Measurements from ENCODE around the gene EYS.
"Not testable (repeated sequence)": the region's sequence is repeated elsewhere in the genome, so short reads cannot be mapped to it uniquely, and the experiment has no call there.

Gene EYS

DNA sequence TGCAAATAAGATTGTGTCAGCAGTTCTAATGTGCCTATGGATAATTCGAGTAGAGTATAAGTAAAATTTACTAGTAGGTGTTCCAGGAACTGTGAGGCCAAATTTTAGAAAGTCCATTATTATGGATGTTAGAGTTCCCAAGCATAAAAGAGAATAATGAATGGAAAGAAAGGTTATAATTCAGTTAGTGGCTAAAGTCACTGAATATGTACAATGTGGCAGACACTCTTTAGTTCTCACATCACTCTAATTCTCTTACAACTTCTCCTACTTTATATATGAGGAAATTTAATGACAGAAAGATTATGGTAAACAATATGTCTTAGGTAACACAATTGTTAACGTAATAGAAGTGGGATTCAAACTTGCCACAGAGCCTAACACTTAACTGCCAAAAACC lies 75.3 kb downstream of the EYS start:
- DNase-seq, result no peak

DNA sequence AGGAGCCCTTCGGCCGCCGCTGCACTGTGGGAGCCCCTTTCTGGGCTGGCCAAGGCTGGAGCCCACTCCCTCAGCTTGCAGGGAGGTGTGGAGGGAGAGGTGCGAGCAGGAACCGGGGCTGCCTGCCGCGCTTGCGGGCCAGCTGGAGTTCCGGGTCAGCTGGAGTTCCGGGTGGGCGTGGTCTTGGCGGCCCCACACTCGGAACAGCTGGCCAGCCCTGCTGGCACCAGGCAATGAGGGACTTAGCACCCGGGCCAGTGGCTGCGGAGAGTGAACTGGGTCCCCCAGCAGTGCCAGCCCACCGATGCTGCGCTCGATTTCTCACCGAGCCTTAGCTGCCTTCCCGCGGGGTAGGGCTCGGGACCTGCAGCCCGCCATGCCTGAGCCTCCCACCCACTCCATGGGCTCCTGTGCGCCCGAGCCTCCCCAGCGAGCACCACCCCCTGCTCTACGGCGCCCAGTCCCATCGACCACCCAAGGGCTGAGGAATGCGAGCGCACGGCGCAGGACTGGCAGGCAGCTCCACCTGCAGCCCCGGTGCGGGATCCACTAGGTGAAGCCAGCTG lies 79.5 kb downstream of the EYS start:
- not testable (repeated sequence) for DNase-seq

DNA sequence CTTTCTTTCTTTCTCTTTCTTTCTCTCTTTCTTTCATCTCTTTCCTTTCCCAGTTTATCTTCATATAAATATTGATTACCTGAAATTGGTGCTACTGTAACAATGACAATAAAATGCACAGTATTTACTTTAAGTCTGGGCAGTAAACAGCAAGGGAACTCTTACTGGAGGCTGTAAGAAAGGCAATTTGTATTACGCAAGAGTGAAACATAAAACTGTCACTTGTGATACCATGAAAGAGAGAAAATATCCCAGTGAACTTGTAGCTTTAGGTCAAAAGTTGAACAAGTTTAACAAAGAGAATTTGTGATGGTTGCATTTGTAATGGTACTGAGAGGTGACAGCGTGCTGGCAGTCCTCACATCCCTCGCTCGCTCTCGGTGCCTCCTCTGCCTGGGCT lies 80.0 kb downstream of the EYS start:
- DNase-seq, result no peak

DNA sequence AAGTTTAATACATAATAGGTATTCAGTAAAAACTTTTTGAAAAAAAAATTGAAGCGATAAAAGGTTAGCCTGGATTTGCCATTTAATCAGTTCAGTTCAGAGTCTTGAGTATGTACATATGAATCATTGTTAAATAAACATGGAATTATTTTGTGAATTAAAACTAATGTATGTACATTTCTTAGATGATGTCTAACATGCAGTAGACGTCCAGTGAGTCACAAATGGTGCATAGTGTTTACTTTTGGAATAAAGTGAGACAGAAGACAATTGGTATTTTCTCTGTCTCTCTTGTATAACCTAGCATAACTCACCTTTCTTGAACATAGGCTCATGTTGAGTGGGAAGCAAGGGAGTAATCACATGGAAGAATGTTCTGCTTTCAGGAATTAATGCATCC lies 83.5 kb downstream of the EYS start:
- DNase-seq, result no peak

DNA sequence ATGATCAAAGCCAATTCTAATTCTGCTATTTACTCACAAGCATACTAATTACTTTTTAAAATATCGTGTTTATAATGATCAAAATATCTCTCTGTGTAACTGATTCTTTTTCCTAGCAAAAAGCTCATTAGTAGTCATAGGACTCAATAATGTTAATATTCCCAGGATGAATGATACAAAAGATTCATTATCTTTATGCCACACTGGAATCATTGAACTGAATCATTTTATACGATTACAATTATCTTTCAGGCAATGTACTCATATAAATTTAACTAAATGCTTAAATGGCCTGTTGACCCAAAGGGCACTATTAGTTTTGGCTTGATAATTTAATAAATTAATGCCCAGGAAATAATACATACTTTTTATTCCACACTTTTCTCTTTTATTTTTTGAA lies 96.3 kb downstream of the EYS start:
- no peak for DNase-seq

DNA sequence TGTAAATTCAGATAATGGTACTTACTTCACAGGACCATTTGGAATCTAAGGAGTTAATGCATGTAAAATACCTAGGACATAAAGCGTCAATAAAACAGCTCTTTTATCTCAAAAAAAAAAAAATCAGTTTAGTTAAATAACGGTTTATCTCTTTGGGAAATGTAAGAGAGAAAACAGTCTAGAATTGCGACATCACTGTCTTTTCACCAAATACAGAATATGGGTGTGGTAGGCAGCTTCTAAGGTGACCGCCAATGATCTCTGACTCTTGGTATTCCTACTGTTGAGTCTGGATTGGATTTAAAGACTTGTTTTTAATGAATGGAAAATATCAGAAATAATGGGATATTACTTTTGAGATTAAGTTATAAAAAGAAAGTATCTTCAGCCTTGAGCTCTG lies 111.5 kb downstream of the EYS start:
- DNase-seq, result no peak

DNA sequence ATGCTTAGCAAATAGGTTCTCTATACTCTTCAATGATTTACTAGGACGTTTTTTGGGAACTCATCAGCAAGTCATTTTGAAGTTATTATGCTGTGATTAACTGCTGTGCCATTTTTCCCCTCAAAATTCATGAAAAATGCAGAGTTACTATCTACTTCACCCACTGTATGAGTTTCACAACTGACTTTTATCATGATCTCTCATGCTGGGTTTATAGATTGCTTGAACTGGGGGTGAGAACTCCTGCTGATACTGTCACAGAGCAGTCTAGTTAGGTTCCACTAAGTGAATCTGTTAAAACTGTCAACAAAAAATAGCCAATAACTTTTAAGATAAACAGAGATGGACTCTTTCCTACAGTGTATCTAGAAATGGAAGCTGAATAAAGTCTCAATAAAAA lies 136.7 kb downstream of the EYS start:
- DNase-seq, result no peak

DNA sequence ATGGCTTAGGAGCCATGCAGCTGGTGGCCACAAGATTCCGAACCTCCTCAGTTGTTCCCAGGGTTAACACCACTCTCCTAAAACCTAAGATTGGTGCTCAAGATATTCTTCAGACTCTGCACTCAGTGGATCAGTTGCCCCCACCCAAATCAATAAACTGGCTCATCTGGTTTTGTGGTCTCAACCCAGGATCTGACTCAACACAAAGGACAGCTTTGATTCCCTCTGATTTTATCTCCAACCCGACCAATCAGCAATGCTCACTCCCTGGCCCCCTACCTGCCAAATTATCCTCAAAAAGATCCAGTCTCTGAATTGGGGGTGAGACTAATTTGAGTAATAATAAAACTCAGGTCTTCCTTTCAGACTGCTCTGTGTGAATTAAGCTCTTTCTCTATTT lies 137.5 kb downstream of the EYS start:
- DNase-seq, result no peak

DNA sequence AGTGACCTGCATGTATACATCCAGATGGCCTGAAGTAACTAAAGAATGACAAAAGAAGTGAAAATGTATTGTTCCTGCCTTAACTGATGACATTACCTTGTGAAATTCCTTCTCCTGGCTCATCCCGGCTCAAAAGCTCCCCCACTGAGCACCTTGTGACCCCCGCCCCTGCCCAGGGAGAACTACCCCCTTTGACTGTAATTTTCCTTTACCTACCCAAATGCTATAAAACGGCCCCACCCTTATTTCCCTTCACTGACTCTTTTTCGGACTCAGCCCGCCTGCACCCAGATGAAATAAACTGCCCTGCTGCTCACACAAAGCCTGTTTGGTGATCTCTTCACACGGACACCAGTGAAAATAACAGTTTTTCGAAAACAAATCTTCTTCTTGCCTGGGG lies 138.0 kb downstream of the EYS start:
- not testable (repeated sequence) for DNase-seq

DNA sequence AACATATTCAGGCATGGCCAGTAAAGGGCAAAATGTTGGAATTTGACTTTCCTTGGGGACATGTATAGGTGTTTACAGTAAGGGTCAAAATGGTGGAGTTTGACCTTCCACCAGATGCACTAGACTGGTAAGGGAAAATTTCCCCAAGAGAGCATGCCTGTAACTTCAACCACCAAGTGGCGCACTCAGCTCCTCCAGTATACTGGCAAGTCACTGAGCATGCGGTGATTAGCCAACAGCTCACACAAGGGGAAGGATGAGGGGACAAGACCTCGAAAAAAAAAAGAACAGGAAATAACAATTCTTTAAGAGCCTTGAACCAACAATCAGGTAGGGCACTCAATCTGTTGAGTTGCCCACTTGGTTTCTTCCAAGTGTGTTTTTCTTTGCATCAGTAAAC lies 140.9 kb downstream of the EYS start:
- no peak for DNase-seq

DNA sequence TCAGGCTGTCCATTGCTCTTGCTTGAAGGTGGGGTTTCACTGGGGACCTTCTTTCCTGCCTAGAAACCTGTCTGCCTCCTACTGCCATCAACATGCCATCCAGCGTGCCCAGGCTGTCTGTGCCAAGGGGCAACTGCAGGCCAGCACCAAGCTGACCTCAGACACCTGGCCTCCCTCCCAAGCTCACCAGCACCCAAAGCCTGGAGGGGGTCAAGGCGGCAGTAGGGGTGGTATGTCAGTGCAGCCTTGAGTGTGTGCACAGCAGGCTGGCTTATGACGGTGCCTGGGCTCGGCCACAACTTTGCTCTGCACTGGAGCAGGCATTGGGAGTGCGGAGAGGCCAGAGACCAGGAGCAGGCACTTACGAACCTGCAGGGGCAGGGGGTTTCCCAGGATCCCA lies 149.0 kb downstream of the EYS start:
- no peak for DNase-seq

DNA sequence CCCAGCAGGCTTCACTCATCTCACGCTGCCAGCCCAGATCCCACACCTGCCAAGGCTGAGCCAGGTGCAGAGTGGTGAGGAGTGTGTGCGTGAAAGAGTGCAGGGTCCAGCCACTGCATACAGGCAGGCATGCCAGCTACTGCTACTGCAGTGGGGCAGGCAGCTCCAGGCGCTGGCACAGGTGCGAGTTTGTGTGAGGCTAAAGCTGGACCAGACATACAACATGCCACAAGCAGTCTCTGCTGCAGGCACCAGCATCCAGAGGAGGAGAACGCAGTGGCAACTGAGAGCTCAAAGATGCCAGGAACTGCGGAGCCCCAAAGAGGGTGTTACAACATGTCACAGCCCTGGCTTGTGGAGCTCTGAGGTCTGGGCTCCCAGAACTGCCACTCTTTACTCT lies 149.8 kb downstream of the EYS start:
- DNase-seq, result no peak

DNA sequence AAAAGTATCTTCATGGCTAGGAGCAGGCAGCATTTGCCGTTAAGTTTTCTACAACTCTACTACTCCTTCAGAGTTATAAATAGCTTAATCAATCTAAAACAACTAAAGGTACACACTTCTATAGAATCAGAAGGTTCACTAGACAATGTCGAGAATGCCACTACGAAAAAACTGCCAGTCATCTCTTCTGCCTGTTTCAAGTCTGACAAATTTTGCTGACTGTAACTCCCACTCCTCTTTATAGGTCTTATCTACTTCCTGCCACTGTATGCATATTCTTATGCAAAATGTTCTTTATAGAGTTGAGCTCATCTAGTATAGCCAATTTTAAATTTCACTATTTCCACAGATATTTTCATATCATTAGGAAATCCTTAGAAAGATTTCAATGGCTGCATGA lies 160.1 kb downstream of the EYS start:
- no peak for DNase-seq

DNA sequence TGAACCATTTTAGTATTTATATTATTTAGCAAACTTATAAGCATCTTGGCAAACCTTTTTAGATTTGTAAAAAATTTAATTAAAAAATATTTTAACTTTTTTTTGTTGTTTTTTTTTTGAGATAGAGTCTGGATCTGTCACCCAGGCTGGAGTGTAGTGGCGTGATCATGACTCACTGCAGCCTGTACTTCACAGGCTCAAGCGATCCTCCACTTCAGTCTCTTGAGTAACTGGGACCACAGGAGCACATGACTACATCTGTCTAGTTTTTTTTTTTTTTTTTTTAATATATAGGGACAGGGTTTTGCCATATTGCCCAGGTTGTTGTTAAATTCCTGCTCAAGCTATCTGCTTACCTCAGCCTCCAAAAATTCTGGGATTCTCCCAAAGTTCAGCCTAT lies 161.1 kb downstream of the EYS start:
- no peak for DNase-seq

DNA sequence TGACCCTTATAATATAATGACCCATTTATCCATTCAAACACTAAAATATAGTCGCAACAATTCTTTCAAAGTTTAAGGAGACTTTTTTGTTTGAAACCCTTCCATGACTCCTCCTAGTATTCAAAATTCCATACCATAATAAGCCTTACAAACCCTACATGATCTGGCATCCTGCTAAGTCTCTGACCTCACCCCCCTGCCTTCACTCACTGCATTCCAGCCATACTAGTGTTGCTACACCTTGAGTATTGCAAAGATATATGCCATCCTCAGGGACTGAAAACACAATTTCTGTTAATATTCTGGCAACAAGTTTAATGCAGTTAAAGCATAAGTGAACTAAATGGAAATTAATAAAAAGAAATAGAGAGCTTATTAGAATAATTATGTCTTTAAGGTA lies 168.4 kb downstream of the EYS start:
- DNase-seq, result no peak

DNA sequence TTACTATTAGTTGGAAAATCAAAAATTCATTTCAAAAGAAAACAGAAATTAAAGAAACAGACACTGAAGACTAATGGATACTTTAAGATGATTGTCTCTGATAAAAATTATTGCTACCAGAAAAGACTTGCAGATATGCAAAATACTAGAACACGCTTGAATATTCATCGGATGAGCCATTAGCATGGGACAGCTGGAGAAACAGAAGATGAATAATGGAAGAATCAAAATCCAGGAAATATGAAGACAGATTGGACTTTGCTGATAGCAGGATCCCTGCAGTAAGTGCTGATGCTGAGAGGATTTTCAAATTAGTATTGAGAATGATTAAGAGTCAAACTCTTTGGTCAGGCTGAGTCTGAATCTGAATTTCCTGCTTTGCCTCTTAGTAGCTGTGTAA lies 169.4 kb downstream of the EYS start:
- DNase-seq, result no peak

DNA sequence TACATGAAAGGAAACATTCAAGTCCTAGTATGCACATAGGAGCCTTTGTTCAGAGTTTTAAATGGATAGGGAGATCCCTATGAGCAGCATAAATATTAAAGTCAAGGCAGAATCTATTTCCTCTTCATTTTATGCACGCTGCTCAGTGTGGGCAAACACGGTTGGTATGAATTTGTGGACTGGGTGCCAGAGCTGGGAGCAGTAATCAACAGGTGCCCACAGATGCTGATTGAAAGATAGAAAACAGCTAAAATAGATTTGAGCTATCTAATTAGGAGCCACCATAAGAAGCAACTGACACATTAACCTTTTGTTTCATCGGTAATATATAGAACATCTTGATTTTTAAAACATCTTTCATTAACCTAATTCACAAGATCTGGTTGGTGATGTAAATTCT lies 175.5 kb downstream of the EYS start:
- no peak for DNase-seq

DNA sequence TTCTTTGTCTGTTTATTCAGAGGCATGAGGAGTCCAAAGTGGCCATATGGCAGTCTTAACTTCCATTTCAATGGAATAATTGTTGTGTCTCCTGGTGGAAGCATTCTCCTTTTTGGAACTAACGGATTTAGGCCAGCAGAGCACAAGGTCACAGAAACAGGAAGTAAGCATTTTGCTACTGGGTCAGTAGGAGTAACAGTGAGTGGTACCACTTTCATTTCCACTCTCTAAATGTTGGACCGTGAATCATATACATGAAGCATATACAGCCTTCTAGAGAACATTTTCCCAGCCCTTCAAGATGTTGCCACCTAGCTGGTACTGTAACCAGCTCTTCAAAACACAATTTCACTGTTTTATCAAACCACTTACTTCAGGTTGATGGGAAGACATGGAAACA lies 182.8 kb downstream of the EYS start:
- DNase-seq, result no peak

DNA sequence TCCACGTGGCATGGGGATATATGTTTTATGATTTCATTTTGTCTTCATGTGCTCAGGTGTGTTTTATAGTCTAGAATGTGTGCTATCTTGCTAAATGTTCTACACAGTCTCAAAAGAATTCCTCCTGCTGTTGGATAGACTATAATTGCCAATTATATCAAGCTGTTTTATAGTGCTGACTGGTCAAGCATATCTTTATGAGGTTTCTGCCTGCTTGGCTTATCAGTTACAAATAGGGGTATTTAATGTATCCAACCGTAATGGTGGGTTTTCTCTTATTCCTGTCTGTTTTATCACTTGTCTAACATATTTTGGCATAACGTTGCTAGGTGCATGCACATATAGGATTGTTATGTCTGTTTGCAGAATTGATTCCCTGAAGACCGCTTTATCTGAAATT lies 201.3 kb downstream of the EYS start:
- no peak for DNase-seq

DNA sequence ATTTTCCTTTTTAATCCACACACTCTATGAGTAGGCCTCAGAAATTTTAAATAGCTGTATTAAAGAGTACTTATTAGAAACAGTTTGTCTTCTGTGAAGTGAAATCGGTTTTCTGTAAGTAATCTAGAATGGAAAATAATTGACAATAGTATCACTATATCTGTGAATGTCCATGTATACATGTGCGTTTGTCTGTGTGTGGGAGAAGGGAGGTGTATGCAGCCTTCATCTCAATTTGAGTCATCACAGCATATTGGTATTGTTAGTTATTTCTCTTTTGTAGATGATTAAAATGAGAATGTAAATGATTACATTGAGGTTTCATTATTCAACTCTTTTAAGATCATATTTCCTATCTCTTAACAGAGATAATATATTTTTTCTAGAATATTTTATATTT lies 206.0 kb downstream of the EYS start:
- no peak for DNase-seq

DNA sequence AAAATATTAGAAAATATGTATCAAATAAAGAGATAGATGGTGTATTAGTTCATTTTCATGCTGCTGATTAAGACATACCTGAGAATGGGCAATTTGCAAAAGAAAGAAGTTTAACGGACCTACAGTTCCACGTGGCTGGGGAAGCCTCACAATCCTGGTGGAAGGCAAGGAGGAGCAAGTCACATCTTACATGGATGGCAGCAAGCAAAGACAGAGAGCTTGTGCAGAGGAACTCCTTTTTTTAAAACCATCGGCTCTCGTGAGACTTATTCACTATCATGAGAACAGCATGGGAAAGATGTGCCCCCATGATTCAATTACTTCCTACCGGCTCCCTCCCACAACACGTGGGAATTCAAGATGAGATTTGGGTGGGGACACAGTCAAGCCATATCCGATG lies 223.4 kb downstream of the EYS start:
- DNase-seq, result not testable (repeated sequence)

DNA sequence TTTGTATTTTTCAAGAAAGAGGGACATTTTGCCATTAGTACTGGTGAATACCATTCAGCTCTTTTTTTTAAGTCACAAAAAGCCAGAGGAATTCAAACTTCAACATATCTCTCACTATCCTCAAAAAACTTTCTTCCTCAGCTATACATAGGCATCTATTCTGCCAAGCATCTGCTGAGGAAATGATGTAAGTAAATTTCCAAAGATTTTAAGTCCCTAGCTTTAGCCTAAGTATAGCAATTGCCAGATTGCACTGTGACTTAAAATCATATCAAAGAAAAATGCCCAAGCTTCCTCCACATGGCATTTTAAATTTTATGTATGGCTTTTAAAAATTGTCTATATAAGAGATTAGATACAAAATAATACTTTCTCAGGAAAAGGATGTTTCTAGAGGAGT lies 237.4 kb downstream of the EYS start:
- no peak for DNase-seq

DNA sequence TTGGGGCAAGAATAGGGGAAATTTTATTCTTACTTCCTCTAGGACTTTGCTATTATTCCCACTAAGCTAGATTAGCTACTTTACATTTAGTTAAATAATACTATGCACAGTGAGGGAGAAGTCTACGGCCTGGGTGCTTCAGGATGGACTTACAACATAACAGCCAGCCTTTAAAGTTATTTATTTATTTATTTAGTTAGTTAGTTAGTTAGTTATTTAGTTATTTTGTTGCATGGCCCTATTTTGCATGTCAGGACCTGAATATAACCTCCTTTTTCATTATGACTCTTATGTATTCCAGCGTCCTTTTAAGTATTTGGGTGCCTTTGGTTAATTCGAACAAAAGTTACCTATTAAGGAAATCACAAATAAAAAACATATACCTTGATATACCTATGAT lies 238.7 kb downstream of the EYS start:
- DNase-seq, result no peak

DNA sequence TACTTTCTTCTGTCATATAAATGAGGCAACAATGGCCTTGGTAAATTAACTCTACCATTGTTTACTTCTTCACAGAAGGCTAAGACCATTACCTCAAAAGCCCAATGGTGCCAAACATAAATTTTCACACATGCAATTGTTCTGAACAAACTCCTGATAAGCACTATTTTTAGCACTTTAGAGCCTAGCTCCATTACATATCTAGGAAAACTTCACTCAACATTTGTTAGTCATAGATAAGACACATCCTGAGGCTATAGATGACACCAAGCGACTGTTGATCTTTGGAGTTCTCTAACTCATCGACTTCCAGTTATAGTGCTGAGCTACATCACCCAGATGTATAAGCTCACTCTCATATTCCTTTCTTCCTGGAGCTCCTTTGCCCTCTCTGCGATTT lies 245.9 kb downstream of the EYS start:
- no peak for DNase-seq

DNA sequence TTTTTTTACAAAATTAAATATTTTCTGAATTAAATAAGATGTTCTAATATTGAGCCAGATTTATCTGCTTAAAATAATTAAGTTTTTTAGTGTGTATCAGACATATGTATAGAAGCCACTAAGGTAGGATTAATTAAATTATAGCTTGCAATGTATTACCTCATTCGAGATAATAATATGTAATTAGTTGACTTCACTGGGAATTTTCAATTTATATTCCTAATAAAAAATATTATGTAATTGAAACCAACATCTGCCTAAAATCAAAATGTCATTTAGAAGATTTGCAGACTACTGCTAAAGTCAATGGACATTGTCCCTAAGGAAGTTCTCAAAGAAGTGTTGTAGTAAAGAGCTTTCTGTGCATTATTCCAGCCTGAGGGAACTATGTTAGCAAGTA lies 254.7 kb downstream of the EYS start:
- no peak for DNase-seq

DNA sequence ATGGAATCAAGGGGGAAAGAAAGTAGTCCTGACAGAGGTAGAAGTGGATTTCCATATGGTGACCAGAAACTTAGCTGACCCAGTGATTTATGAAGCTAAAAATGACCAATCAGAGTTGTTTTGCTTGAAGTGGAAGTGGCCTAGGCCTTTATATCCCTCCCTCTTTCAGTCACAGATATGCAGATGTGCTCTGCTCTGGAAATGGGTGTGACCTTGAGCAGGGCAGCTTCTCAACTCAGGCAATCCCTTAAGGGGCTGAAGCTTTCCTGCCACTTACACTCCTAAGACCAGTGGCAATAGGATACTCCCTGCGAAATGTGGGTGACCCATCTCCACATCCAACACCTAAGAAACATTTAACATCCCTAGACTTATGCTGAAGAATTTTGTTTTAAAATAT lies 256.6 kb downstream of the EYS start:
- DNase-seq, result no peak

Data from CD4-positive, alpha-beta T cell treated with Interleukin-17A for 1 hour (primary cell).